ENCODE results near the gene DTYMK.

GRCh38 chr2:241726459-241726858 is 39.8 kb upstream of the DTYMK start:
- TF ChIP-seq CTCF (IDR thresholded peaks at IDR 0.05; ENCODE audit: extremely low read depth in 1 of 2, insufficient read depth in 1 of 2, low read depth in 1 of 2, low read length in 2 of 2), result no peak
- no peak for TF ChIP-seq POLR2AphosphoS5 (IDR thresholded peaks at IDR 0.05; ENCODE audit: insufficient read depth, low read depth, low read length)
- TF ChIP-seq EZH2 (IDR thresholded peaks at IDR 0.05; ENCODE audit: borderline replicate concordance, low read depth, low read length, severe bottlenecking), result no peak
- TF ChIP-seq POLR2A (IDR thresholded peaks at IDR 0.05; ENCODE audit: low read depth, low read length), result no peak
